Measurements from ENCODE around the gene SLC47A2.

GRCh38 chr17:19630661-19631060 is 85.7 kb downstream of the SLC47A2 start:
- no peak for TF ChIP-seq CTCF (conservative IDR thresholded peaks at IDR 0.05)
- TF ChIP-seq EZH2 (IDR thresholded peaks at IDR 0.05; ENCODE audit: low read depth), result no peak
